ENCODE data around the gene PHPT1. TPM values are rescaled to one million over a fixed set of nuclear protein-coding genes. Genes with fewer than 3 reads are reported as not detected.
A peak's percentile ranks its signal among the peaks of the same experiment; 100 is the strongest.
"Not testable (repeated sequence)": the region's sequence is repeated elsewhere in the genome, so short reads cannot be mapped to it uniquely, and the experiment has no call there.

PHPT1 gene
- total and polyA plus RNA-seq, 2 of the 13 experiments (the other 11 are each of a cell fraction or from before 2014, with no cell fraction given), result 189 to 192 TPM

- in situ Hi-C loops (cut with HindIII; ENCODE audit: extremely low pct_ligation_motif_present, low pct_unique_long_range_greater_than_20kb); H3K4me1 ChIP-seq (ENCODE audit: insufficient read depth, low read length); CTCF ChIA-PET (ENCODE audit: low intra/inter-chr PET ratio, low total read pairs); H3K27ac ChIP-seq (ENCODE audit: extremely low read length, insufficient read depth, low read length); H4K20me1 ChIP-seq (ENCODE audit: insufficient read depth, low read length); intact Hi-C loops (cut with micrococcal nuclease; ENCODE audit: unreplicated experiment); H2AFZ ChIP-seq (ENCODE audit: low read length); FAIRE-seq; H3K4me3 ChIP-seq (replicated peaks in 1 of 3; ENCODE audit: insufficient read depth in 1 of 3, low read depth in 2 of 3, low read length in 3 of 3); BruUV-seq (replicated peaks); H3K27me3 ChIP-seq (ENCODE audit: control insufficient read depth in 1 of 2, insufficient read depth in 2 of 2, low read length in 2 of 2); H3K4me2 ChIP-seq (ENCODE audit: low read depth, low read length); H3K79me2 ChIP-seq (ENCODE audit: insufficient read depth, low read length); H3K9ac ChIP-seq (ENCODE audit: insufficient read depth, low read depth, low read length); ATAC-seq; DNase-seq (ENCODE audit: low spot score); H3K9me3 ChIP-seq (ENCODE audit: low read length): not testable (repeated sequence)
- peaks cover 30 to 41% of the 10 kb centered on the region in 2 experiments for H3K36me3 ChIP-seq (replicated peaks in 1 of 2; ENCODE audit: control insufficient read depth in 1 of 2, insufficient read depth in 2 of 2, low read length in 2 of 2)
- 98% methylated on average over 6 of the region's 16 CpGs for WGBS (ENCODE audit: low lambda C conversion rate)
- POLR2A ChIA-PET, result interaction anchor here (0.5 kb wide), 1 partner anchor 143 kb away, joined by 3 read pairs; no protein-coding TSS in a partner anchor
- TF ChIP-seq RBFOX2 (IDR thresholded peaks at IDR 0.05; ENCODE audit: low read depth, low read length), result 0 out of 2 replicates have a peak, but pooled peaks have one; percentile 7
- TF ChIP-seq AGO1 (IDR thresholded peaks at IDR 0.05; ENCODE audit: low read depth, low read length, poor library complexity, severe bottlenecking), result peak; percentile 24
- TF ChIP-seq AGO2 (optimal IDR thresholded peaks at IDR 0.05; ENCODE audit: low read depth, low read length), result peak; percentile 69
These were observed 15.7 kb upstream of the PHPT1 start for GRCh38 chr9:136833381-136834048.

DNA sequence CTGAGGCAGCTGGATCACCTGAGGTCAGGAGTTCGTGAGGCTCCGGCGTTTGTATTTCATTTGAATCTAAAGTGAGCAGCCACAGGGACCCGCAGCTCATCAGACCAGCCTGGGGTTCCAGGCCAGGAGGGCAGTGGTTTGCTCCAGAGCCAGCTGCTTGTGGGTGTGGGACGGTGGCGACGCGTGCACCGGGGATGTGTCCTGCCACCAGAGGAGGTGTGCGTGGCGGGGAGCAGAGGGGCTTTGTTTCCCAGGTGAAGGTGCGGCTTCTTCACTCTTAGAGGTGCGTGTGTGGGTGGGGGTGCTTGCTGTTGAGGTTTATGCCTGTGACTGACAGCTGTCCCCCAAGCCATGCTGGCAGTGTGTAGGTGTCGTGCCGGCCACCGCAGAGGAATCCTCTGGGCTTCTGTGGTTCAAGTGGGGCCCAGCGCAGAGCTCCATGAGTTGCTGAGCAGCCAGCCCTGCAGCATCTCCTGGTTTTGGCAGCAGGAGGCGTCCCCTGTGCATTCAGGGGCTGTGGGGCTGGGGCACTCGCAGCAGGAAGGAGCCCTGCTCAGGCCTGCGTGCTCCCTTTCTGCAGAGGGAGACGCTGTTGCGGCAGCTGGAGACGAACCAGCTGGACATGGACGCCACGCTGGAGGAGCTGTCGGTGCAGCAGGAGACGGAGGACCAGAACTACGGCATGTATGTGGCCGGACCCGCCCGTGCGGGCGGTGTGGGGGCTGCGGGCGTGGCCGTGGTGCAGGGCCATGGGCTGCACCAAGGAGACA lies 13.9 kb upstream of the PHPT1 start:
- Histone ChIP-seq H3K27me3 (ENCODE audit: control insufficient read depth in 1 of 2, insufficient read depth in 2 of 2, low read length in 2 of 2) (no peaks in the 10 kb centered on the region), H3K79me2 (ENCODE audit: insufficient read depth, low read length) (no peaks in the 10 kb centered on the region), H3K9me3 (ENCODE audit: low read length) (no peaks in the 10 kb centered on the region), H3K4me3 (replicated peaks in 1 of 3; ENCODE audit: insufficient read depth in 1 of 3, low read depth in 2 of 3, low read length in 3 of 3) (no peak overlapping the region), H4K20me1 (ENCODE audit: insufficient read depth, low read length) (no peaks in the 10 kb centered on the region), H3K36me3 (replicated peaks in 1 of 2; ENCODE audit: control insufficient read depth in 1 of 2, insufficient read depth in 2 of 2, low read length in 2 of 2) (peaks cover 27 to 33% of the 10 kb centered on the region in 2 experiments), H3K27ac (ENCODE audit: extremely low read length, insufficient read depth, low read length) (no peak overlapping the region), H2AFZ (ENCODE audit: low read length) (no peak overlapping the region), H3K4me2 (ENCODE audit: low read depth, low read length) (no peak overlapping the region), H3K4me1 (ENCODE audit: insufficient read depth, low read length) (peaks cover 12% of the 10 kb centered on the region), H3K9ac (ENCODE audit: insufficient read depth, low read depth, low read length) (no peak overlapping the region)
- CTCF ChIA-PET (ENCODE audit: low intra/inter-chr PET ratio, low total read pairs), result no interaction called here
- ATAC-seq (no peak), DNase-seq (ENCODE audit: low spot score) (no peak), FAIRE-seq (no peak)
- in situ Hi-C loops (cut with HindIII; ENCODE audit: extremely low pct_ligation_motif_present, low pct_unique_long_range_greater_than_20kb) (no loop called here), intact Hi-C loops (cut with micrococcal nuclease; ENCODE audit: unreplicated experiment) (no loop called here)
- WGBS (ENCODE audit: low lambda C conversion rate), result 96% methylated on average over 30 of the region's 36 CpGs
- POLR2A ChIA-PET, result no interaction called here
- no TSS peak for BruUV-seq (replicated peaks)
- no peak for TF ChIP-seq KMT2A (CRISPR knock-in tag; IDR thresholded peaks at IDR 0.05)
- TF ChIP-seq, protein P1, sequence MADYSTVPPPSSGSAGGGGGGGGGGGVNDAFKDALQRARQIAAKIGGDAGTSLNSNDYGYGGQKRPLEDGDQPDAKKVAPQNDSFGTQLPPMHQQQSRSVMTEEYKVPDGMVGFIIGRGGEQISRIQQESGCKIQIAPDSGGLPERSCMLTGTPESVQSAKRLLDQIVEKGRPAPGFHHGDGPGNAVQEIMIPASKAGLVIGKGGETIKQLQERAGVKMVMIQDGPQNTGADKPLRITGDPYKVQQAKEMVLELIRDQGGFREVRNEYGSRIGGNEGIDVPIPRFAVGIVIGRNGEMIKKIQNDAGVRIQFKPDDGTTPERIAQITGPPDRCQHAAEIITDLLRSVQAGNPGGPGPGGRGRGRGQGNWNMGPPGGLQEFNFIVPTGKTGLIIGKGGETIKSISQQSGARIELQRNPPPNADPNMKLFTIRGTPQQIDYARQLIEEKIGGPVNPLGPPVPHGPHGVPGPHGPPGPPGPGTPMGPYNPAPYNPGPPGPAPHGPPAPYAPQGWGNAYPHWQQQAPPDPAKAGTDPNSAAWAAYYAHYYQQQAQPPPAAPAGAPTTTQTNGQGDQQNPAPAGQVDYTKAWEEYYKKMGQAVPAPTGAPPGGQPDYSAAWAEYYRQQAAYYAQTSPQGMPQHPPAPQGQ (CRISPR knock-in tag; IDR thresholded peaks at IDR 0.05; ENCODE audit: borderline replicate concordance), result no peak
- TF ChIP-seq, protein P2, sequence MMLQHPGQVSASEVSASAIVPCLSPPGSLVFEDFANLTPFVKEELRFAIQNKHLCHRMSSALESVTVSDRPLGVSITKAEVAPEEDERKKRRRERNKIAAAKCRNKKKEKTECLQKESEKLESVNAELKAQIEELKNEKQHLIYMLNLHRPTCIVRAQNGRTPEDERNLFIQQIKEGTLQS (CRISPR knock-in tag; IDR thresholded peaks at IDR 0.05), result no peak
- no peak for TF ChIP-seq ZNF484 (CRISPR knock-in tag; IDR thresholded peaks at IDR 0.05; ENCODE audit: borderline replicate concordance, low read depth)
- TF ChIP-seq CREM (IDR thresholded peaks at IDR 0.05), result no peak
- no peak for TF ChIP-seq CREM (CRISPR knock-in tag; IDR thresholded peaks at IDR 0.05)
- TF ChIP-seq, protein P3, sequence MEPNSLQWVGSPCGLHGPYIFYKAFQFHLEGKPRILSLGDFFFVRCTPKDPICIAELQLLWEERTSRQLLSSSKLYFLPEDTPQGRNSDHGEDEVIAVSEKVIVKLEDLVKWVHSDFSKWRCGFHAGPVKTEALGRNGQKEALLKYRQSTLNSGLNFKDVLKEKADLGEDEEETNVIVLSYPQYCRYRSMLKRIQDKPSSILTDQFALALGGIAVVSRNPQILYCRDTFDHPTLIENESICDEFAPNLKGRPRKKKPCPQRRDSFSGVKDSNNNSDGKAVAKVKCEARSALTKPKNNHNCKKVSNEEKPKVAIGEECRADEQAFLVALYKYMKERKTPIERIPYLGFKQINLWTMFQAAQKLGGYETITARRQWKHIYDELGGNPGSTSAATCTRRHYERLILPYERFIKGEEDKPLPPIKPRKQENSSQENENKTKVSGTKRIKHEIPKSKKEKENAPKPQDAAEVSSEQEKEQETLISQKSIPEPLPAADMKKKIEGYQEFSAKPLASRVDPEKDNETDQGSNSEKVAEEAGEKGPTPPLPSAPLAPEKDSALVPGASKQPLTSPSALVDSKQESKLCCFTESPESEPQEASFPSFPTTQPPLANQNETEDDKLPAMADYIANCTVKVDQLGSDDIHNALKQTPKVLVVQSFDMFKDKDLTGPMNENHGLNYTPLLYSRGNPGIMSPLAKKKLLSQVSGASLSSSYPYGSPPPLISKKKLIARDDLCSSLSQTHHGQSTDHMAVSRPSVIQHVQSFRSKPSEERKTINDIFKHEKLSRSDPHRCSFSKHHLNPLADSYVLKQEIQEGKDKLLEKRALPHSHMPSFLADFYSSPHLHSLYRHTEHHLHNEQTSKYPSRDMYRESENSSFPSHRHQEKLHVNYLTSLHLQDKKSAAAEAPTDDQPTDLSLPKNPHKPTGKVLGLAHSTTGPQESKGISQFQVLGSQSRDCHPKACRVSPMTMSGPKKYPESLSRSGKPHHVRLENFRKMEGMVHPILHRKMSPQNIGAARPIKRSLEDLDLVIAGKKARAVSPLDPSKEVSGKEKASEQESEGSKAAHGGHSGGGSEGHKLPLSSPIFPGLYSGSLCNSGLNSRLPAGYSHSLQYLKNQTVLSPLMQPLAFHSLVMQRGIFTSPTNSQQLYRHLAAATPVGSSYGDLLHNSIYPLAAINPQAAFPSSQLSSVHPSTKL (CRISPR knock-in tag; IDR thresholded peaks at IDR 0.05), result no peak

Data from HepG2 (cell line).